ENCODE data around the gene NID2. TPM values are rescaled to one million over a fixed set of nuclear protein-coding genes. Genes with fewer than 3 reads are reported as not detected.

Gene NID2
- total and polyA plus RNA-seq, 4 donors, result 3.4 to 116 (median 7.8) TPM

DNA sequence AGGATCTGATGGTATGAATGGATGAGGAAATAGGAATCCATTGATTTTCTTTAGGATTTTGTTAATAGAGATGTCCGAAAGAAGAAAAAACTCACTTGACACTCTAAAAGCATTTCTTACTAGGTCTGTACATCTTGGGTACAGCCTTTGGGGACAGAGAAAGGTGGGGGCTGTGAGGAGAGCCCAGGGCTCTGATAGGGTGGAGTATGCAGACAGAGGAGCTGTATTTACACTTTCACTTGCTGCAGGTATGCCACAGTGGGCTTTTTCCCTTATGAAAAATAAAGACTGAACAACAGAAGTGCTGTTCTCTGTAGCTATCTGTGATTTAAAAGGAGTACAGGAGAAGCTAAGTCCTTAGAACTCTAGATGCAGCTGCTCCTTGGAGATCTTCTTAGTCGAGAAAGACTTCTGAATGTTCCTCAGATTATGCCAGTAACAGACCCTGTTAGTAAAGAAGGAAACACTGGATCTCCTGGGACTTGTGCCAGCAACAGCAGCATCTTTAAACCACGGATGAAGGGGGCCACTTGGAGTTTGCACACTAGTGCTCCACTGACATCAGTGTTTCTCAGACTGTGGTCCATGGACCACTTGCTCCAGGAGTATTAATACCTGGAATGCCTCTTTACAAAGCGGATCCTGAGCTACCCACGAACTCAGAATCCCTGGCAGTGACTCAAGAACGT, 98.9 kb downstream of the NID2 start:
- H3K27ac ChIP-seq (ENCODE audit: low read depth in 1 of 2, low read length in 1 of 2), result no peak overlapping the region
- DNase-seq (peak; percentile 22 to 67 (median 63)), ATAC-seq (ENCODE audit: insufficient read depth, low FRiP score) (no peak)
- no peak overlapping the region for H3K9ac ChIP-seq (ENCODE audit: insufficient read depth in 1 of 2, low read length in 2 of 2)
- H3K36me3 ChIP-seq (ENCODE audit: control insufficient read depth in 4 of 4, insufficient read depth in 4 of 4, low read length in 4 of 4), result no peaks in the 10 kb centered on the region
- H3K9me3 ChIP-seq (ENCODE audit: control insufficient read depth in 4 of 4, insufficient read depth in 3 of 4, low read length in 3 of 4), result no peaks in the 10 kb centered on the region
- no peak overlapping the region for H3K4me3 ChIP-seq
- no peaks in the 10 kb centered on the region for H3K27me3 ChIP-seq (ENCODE audit: control insufficient read depth in 3 of 3, insufficient read depth in 3 of 3, low read length in 2 of 3)
- TF ChIP-seq, protein P1, sequence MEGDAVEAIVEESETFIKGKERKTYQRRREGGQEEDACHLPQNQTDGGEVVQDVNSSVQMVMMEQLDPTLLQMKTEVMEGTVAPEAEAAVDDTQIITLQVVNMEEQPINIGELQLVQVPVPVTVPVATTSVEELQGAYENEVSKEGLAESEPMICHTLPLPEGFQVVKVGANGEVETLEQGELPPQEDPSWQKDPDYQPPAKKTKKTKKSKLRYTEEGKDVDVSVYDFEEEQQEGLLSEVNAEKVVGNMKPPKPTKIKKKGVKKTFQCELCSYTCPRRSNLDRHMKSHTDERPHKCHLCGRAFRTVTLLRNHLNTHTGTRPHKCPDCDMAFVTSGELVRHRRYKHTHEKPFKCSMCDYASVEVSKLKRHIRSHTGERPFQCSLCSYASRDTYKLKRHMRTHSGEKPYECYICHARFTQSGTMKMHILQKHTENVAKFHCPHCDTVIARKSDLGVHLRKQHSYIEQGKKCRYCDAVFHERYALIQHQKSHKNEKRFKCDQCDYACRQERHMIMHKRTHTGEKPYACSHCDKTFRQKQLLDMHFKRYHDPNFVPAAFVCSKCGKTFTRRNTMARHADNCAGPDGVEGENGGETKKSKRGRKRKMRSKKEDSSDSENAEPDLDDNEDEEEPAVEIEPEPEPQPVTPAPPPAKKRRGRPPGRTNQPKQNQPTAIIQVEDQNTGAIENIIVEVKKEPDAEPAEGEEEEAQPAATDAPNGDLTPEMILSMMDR (IDR thresholded peaks at IDR 0.05; ENCODE audit: control extremely low read depth, extremely low read depth), result no peak
- 63% methylated on average over 6 of the region's 6 CpGs for WGBS, 2 donors
- peaks cover 0 to 6% (median 0%) of the 10 kb centered on the region in 5 donors for H3K4me1 ChIP-seq (ENCODE audit: control insufficient read depth in 5 of 5, insufficient read depth in 5 of 5, low read length in 5 of 5)

DNA sequence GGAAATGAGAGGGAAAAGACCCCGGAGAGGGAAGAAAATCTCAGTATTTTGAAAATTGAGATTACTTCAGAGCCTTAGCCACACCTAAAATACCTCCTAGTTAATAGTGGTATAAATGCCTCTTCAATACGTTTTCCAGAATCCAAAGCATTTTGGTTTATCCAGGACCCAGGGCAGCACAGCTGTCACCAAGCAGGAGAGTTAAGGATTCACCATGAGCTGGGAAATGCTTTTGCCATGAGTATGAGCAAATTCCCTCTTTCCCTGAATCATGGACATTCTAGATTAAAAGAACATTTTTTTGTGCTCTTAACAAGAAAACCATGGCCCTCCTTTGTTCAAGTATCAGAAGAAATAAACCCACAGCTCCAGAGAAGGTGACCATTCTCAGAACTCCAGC, 101.3 kb downstream of the NID2 start:
- no peak overlapping the region for H3K27ac ChIP-seq (ENCODE audit: low read depth in 1 of 2, low read length in 1 of 2)
- H3K4me1 ChIP-seq (ENCODE audit: control insufficient read depth in 5 of 5, insufficient read depth in 5 of 5, low read length in 5 of 5), result peaks cover 0 to 21% (median 2%) of the 10 kb centered on the region in 5 donors
- no peak for DNase-seq
- H3K9me3 ChIP-seq (ENCODE audit: control insufficient read depth in 4 of 4, insufficient read depth in 3 of 4, low read length in 3 of 4), result no peaks in the 10 kb centered on the region
- no peak overlapping the region for H3K9ac ChIP-seq (ENCODE audit: insufficient read depth in 1 of 2, low read length in 2 of 2)
- no peak for ATAC-seq (ENCODE audit: insufficient read depth, low FRiP score)
- H3K36me3 ChIP-seq (ENCODE audit: control insufficient read depth in 4 of 4, insufficient read depth in 4 of 4, low read length in 4 of 4), result no peaks in the 10 kb centered on the region
- H3K27me3 ChIP-seq (ENCODE audit: control insufficient read depth in 3 of 3, insufficient read depth in 3 of 3, low read length in 2 of 3), result no peaks in the 10 kb centered on the region
- TF ChIP-seq, protein P1 (IDR thresholded peaks at IDR 0.05; ENCODE audit: control extremely low read depth, extremely low read depth), result no peak
- H3K4me3 ChIP-seq, result no peak overlapping the region
- 84 to 93% methylated on average over 2 of the region's 2 CpGs for WGBS, 2 donors

DNA sequence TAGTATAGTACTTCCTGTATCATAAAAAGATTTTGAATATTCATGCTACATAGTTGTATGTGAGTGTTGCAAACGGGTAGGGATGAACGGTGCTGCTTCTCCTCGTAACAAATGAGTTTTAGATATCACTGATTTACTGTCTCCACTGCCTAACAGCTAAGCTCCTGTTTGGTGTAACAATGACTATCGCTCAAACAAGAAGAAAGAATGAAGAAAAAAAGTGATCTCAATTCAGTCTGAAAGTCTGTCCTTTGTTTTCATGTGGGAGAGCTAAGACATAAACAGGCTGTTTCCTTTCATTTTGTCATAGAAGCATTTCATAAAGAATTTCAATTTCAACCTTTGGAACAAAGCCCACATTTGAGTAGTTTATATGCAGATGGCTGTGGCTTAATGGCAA, 105.6 kb downstream of the NID2 start:
- DNase-seq (peak; percentile 15 to 96 (median 96)), ATAC-seq (ENCODE audit: insufficient read depth, low FRiP score) (no peak)
- 29 to 31% methylated on average over 4 of the region's 4 CpGs for WGBS, 2 donors
- Histone ChIP-seq H3K27me3 (ENCODE audit: control insufficient read depth in 3 of 3, insufficient read depth in 3 of 3, low read length in 2 of 3) (no peaks in the 10 kb centered on the region), H3K9me3 (ENCODE audit: control insufficient read depth in 4 of 4, insufficient read depth in 3 of 4, low read length in 3 of 4) (peaks cover 1 to 8% (median 6%) of the 10 kb centered on the region in 4 donors), H3K9ac (ENCODE audit: insufficient read depth in 1 of 2, low read length in 2 of 2) (peak overlapping the region in 1 of 2 donors; percentile 66), H3K27ac (ENCODE audit: low read depth in 1 of 2, low read length in 1 of 2) (no peak overlapping the region), H3K4me1 (ENCODE audit: control insufficient read depth in 5 of 5, insufficient read depth in 5 of 5, low read length in 5 of 5) (peaks cover 0 to 24% (median 2%) of the 10 kb centered on the region in 5 donors), H3K36me3 (ENCODE audit: control insufficient read depth in 4 of 4, insufficient read depth in 4 of 4, low read length in 4 of 4) (peaks cover 0 to 12% (median 1%) of the 10 kb centered on the region in 4 donors), H3K4me3 (no peak overlapping the region)
- TF ChIP-seq, protein P1 (IDR thresholded peaks at IDR 0.05; ENCODE audit: control extremely low read depth, extremely low read depth), result no peak
